Measurements from ENCODE around the gene MED12L.

Gene MED12L

GRCh38 chr3:151275091-151275490 lies 189.6 kb downstream of the MED12L start:
- no peak for TF ChIP-seq CTCF (IDR thresholded peaks at IDR 0.05; ENCODE audit: low read depth, low read length)
- no peak for DNase-seq (ENCODE audit: extremely low read depth, low read depth)

- no peak for DNase-seq (ENCODE audit: extremely low read depth, low read depth)
- no peak for TF ChIP-seq CTCF (IDR thresholded peaks at IDR 0.05; ENCODE audit: low read depth, low read length)
Measured at GRCh38 chr3:151276038-151276686, 190.7 kb downstream of the MED12L start.

DNA sequence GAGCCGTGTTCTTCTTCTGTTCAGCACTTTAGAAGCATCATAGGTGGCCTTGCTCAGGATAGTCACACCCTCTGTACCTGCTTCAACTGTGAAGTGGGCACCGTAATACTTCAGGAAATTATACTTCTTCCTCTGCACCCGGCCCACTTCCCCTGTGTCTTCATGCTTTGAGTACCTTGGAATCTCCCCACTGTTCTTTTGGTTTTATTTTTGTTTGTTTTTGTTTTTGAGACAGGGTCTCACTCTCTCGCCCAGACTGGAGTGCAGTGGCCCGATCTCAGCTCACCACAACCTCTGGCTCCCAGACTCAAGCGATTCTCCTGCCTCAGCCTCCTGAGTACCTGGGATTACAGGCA lies 191.2 kb downstream of the MED12L start:
- TF ChIP-seq CTCF (IDR thresholded peaks at IDR 0.05; ENCODE audit: low read depth, low read length), result no peak
- no peak for DNase-seq (ENCODE audit: extremely low read depth, low read depth)

GRCh38 chr3:151278230-151278629 lies 192.8 kb downstream of the MED12L start, which contains the start of gene P2RY14:
Gene P2RY14, minus strand, starts transcription at chr3:151278542. Its CDS starts 64,226 bp downstream, at chr3:151214316.
- no peak for TF ChIP-seq CTCF (IDR thresholded peaks at IDR 0.05; ENCODE audit: low read depth, low read length)
- no peak for DNase-seq (ENCODE audit: extremely low read depth, low read depth)

GRCh38 chr3:151281671-151282324 lies 196.3 kb downstream of the MED12L start:
- DNase-seq (ENCODE audit: extremely low read depth, low read depth), result no peak
- TF ChIP-seq CTCF (IDR thresholded peaks at IDR 0.05; ENCODE audit: low read depth, low read length), result no peak

GRCh38 chr3:151282921-151283320 lies 197.5 kb downstream of the MED12L start:
- no peak for DNase-seq (ENCODE audit: extremely low read depth, low read depth)
- peak; percentile 50 for TF ChIP-seq CTCF (IDR thresholded peaks at IDR 0.05; ENCODE audit: low read depth, low read length)

GRCh38 chr3:151283387-151283786 lies 197.9 kb downstream of the MED12L start:
- DNase-seq (ENCODE audit: extremely low read depth, low read depth), result no peak
- TF ChIP-seq CTCF (IDR thresholded peaks at IDR 0.05; ENCODE audit: low read depth, low read length), result no peak

Measured in AG09319 (cell line).